Embryonic facial prominence (tissue), 1 donor: ENCODE data around the gene KLHDC4.
"Not testable (repeated sequence)": the region's sequence is repeated elsewhere in the genome, so short reads cannot be mapped to it uniquely, and the experiment has no call there.

Experiments
- DNase-seq: peaks from one replicate; pipeline ENCODE4 v3.0.0-alpha.2; 2016; ENCODE audit errors: extremely low spot score

Gene KLHDC4

DNA sequence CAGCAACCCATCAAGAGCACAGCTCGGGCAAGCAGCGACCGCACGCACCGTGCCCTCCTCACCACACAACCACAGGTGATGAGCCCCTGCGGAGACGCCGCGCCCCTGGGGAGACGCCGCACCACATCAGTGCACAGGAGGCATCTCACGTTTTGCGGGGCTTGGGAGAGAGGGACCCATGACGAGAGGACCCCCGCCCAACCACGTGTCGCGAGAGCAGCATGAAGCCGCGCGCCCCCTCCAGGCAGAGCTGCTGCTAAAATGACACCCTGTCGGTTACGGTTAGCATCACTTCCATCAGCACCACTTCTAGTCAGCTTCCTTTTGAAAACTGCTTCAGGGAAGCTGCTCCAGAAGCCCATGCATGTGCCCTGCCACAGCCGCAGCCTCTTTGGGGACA lies 45.3 kb downstream of the KLHDC4 start:
- DNase-seq, result no peak

DNA sequence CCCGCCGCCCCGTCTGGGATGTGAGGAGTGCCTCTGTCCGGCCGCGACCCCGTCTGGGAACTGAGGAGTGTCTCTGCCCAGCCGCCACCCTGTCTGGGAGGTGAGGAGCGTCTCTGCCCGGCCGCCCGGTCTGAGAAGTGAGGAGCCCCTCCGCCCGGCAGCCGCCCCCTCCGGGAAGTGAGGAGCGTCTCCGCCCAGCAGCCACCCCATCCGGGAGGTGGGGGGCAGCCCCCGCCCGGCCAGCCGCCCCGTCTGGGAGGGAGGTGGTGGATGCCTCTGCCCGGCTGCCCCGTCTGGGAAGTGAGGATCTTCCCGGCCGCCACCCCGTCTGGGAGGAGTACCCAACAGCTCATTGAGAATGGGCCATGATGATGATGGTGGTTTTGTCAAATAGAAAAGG lies 47.0 kb downstream of the KLHDC4 start:
- DNase-seq, result not testable (repeated sequence)

DNA sequence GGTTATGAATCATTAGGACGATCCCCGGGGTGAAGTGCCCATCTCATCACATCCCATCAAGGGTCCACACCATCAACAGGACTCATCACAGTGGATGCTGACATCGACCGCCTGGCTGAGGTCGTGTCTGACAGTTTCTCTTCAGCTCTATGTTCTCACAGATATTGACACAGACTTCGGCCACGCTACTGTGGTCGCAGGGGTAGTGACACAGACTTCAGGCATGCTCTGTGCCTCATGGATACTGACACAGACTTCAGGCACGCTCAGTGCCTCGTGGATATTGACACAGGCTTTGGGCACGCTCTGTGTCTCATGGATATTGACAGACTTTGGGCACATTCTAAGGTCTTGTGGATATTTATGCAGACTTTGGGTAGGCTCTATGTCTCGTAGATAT lies 50.1 kb downstream of the KLHDC4 start:
- DNase-seq, result no peak

DNA sequence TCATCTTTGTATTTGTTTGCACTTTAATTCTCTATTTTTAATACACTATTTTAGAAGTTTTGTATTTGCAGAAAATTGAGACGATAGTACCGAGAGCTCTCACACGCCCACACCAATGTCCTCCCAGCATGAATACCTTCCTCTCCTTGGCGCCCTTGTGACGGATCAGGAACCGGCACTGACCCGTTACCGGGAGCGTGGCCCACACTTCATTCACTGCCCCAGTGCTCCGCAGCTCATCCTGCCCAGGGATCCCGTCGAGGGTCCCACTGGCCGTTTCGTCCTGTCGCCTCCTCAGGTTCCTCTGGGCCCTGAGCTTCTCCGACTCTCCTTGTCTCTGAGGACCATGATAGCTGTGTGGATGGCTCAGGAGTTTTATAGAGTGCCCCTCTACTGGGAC lies 50.6 kb downstream of the KLHDC4 start:
- no peak for DNase-seq

DNA sequence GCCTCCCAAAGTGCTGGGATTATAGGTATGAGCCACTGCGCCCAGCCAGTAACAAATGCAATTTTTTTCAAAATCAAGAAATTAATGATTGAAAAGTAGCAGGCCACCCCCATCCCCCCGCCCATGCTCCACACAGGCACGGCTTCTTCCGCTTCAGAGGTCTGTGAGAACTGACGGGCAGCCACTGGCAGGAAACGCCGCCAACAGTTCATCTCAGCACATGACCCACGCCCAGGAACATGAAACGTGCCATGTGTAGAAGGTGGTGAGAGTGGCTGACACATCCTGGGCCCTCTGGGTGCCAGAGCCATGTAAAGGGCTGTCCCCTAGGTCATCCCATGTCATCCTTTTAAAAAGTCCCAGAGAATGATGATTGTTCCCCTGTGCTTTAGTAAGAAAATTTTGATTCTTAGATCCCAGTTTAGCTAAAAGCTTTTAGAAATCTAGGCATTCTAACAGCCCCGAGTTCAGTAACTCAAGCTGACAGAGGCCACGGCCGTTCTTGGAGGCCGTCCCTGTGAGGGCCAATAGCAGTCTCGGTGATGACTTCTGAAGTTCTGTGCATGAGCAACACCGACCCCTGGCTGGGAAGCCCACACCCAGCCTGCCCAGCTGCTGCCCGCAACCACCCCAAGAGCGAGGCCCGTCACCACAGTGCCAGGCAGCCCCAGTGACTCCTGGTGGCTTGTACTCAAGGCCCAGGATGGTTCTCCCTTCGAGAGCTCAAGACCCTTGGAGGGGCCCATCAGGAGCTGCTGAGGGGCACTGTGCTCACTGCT lies 52.1 kb downstream of the KLHDC4 start:
- DNase-seq, result no peak

DNA sequence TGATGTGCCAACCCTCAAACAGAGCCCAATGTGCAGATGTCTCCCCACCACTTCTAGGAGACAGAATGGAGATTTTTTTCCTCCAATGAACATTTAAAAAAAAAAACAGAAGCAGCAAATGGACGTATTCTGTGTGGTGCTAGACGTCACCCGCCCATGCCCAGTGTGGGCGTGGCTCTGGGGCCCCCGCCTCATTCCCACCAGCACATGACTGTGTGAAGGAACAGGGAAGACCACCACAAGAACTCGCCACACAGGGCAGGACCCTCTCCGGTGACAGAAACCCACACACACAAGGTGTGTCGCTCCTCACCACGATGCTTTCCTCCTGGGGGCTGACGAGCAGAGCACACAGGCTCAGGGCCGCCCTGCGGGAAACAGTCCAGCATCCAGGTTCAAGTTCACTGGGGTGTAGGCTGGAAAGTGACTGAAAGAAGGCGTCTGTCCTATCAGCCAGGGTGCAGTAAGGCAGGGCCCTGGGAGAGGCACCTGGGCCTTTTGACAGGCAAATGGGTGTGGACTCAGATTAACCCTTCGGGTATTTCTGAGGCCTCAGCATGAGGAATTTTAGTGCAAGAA lies 53.5 kb downstream of the KLHDC4 start:
- no peak for DNase-seq

DNA sequence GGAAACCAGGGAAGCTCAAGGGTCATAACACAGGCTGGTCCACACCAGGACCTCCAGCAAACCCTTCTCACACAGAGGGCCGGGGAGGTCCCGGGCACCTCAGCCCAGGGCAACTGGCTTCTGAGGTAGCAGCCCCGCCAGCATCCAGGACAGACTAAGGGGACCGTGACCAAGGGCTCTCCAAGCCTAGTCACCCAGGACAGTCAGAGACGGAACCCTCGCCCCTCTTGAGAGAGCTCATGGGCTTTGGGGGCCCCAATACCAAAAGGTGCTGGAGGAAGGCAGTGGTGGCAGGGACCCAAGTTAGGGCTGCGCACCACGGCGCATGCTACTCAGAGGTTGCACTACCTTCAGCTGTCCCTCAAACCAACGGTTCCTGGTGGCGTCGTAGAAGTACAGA lies 54.9 kb downstream of the KLHDC4 start:
- no peak for DNase-seq

DNA sequence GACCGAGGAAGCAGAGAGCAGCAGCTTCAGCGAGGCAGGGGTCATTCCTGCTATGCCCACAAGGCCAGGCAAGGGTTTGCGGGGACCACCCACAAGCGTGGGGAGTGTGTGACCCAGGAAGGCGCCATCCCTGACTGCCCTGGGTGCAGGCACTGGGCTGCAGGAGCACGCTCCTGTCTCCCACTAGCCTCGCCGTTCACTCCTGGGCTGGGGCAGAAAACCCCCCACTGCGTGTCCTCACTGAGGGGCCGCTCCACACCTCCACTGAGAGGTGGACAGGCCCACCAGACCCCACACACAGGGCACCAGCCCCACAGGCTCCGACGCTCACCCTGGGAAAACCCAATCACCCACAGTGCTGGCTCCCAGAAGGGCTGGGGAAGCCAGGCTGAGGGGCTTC lies 56.1 kb downstream of the KLHDC4 start:
- DNase-seq, result no peak

DNA sequence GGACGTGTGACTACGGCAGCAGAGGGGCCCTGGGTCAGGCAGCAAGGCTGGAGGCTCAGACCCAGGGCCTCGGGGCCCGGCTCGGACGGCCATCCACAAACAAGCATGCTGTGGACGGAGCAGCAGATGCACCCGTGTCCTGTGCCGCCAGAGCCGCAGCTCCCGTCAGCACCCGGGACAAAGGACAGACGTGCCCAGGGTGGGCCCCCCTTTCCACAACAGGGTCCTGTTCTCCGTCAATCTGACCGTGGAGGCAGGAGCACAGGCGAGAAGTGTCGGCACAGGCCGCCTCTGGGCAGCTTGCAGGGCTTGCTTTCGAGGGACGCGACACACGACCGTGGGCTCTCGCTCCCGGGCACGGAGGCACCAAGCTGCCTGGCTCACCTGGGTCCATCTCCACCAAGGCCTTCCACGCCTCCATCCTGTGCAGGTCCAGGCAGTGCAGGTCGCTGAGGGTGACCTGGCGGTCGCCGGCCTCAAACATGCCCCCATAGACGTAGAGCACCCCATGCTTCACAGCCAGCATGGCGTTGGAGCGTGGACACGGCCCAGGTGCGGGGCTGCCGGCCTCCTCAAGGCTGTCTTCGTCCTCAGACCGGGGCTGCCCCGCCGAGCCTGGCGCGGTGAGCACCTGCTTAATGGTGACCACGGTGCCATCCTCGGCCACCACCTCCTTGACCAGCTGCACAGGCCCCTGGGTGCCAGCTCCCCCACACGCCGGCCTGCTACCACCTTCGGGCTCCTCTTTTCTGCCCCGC lies 56.7 kb downstream of the KLHDC4 start:
- no peak for DNase-seq

DNA sequence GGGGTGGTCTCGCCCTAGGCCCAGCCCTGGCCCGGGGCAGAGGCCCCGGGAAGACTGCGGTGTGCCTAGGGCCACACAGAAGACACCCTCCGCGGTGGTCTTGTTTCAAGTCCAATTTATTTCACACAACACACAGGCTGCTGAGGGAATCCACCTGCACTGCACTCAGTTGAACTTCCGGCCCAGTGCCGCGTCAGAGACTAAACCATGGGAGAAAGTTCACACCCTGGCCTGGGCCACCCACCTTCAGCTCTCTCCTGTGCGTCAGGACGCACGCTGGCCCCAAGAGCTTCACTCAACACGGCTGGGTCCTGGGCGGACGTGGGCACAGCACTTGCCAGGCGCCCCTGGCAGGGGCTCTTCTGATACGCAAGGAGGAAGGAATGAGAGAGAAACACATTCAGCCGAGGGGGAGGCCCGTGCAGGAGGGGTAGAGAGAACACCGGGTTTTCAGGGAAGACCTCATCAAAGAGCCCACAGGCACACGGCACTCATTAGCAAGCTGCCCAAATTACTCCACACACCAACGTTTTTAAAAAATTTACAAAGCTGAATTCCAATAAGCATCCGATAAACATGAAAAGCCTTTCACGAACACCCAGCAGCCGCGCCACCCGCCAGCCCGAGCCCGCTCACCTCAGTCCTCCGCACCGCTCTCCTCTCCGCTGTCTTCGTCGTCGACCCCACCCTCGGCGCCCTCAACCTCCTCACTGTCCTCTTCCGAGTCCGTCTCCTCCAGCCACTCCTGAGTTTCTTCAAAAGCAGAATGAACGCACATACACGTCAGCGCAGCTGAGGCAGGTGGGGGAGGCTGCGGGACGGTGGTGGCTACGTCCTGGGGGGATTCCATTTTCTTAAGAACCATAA lies 57.8 kb downstream of the KLHDC4 start:
- no peak for DNase-seq

DNA sequence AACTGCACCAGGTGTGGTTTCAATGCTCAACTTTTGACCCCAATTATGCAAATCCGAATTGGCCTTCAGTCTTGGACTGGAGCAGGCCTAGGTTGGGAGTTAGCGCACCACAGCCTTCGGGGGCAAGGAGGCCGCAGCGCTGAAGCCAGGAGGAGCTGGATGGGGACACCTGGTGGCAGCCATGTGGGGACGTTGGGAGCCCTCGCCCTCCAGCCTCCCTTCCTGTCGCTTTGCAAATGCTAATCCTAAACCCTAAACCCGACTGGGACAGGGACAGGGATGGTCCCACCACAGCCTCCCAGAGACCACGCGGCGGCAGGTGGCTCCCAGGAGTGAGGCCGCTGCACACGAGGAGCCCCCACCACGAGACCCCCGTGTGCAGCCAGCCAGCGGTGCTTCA lies 58.7 kb downstream of the KLHDC4 start:
- DNase-seq, result no peak

DNA sequence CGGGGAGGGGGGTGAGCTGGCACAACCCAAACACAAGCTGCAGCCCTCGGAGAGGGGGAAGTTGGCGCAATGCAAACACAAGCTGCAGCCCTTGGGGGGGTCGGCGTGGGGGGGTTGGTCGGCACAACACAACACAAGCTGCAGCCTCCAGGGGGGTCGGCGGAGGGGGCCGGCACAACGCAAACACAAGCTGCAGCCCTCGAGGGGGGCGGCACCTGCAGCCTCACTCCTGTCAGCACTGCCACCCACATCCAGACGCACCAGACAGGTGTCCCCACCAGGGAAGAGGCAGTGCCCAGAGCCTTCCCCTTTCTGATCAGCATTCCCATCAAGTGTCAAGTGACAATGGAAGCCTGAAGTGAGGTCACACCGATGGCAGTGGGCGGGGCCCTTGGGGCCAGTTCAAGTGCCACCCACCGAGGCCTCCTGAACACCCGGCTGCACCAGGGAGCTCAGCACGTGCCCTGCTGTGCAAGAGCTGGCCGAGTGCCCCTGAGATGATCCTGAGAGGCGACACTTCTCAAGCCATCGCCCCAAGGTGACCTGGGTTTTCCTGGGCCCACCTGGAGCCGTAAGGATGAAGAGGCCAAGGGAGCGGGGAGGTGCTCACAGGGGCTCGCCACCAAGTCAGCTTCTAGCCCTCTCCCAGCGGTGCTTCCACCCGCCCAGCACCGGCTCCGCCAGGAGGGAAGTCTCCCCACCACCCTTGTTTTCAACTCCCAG lies 59.3 kb downstream of the KLHDC4 start:
- no peak for DNase-seq

DNA sequence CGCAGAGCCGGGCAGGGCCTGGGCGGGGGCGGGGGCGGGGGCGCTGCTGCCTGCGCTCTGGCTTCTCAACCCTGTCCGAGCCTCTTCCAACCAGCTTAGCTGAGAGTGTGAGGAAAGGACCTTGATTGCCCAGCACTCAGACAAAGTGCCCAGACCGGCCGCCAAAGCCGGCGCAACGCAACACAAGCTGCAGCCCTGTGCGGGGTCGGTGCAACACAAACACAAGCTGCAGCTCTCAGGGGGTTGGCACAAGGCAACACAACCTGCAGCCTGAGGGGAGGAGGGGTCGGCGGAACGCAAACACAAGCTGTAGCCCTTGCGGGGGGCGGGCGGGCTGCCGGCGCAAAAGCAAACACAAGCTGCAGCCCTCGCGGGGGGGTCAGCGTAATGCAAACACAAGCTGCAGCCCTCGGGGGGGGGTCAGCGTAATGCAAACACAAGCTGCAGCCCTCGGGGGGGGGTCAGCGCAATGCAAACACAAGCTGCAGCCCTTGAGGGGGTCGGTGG lies 60.0 kb downstream of the KLHDC4 start:
- no peak for DNase-seq

DNA sequence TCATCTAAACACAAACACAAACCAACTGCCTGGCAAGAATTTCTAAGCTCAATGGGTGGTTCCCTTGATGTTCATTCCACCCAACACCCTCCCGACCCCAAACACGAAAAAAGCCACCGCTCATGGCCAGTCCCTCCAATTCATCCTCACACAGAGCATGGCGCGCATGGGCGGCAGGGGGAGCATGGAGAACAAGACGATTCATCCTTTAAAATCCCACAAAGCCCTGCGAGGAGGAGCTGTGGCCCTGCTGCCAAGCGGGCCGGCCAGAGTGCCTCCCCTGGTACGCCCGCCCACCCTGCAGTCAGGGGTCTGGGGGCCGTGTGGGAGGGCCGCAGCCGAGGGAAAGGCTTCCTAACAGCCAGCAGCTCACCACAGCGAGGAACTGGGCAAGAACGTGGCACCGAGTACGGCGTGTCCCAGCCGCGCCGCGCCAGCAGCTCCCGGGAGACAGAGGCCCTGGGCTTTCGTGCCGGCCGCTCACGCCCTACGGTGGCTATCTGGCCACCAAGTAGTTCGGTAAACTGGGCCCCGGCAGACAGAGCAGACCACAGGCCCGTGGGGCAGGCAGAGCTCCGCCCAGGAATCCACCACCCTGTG lies 60.9 kb downstream of the KLHDC4 start:
- no peak for DNase-seq

DNA sequence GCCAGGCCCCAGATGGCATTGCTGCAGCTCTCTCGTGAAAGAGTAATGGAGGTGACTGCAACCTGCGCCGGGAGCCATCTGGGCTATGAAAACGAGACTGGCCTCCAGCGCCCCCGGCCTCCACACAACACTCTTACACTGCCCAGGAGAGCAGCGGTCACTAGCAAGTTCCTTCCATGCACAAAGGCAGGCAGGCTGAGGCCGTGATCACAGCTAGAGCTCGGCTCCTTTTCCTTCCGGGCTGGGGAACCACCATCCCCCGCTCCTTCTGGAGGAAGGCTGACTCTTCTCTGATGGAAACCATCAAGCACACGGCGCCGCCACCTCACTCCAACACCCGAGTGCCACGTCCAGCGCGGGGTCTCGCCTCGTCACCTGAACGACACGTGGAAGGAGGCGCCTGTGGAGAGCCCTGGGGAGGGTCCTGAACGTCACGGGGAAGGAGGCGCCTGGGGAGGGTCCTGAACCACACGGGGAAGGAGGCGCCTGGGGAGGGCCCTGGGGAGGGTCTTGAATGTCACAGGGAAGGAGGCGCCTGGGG lies 61.9 kb downstream of the KLHDC4 start:
- no peak for DNase-seq

DNA sequence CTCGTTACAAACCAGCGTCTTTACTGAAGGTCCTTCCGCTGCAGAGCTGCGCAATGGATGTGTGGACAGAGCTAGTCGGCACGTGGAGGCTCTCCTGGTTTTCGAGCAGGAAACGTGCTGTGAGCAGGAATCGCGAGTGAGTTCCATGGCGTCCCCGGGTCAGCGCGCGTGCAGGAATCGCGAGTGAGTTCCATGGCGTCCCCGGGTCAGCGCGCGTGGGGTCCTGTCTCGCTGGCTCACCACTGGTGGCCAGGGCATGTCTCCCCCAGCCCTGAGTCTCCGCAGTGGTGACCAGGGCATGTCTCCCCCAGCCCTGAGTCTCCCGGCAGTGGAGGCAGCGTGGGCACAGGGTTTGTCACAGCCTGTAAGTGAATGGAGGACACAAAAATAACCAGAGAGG lies 62.7 kb downstream of the KLHDC4 start:
- no peak for DNase-seq

DNA sequence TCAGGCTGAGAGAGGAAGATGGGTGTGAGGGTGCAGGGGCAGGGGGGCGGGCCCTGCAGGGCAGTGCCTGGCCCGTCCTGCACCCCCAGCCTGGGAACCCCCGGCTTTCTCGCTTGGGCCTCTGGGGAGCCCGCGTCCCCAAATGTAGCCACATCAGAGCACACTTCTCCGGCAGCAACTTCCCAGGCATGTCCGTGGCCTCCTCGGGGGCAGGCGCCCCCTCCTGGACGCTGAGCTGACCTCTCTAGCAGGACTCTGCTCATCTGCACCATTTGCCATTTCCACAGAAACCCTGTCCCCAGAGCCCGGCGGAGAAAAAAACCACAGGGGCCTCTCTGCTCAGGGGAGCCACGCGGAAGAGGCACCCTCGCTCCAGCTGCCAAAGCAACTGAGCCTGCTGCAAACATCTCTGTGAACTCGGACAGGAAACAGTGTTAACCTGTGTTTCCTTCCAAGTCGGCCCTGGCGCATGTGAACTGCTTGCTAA lies 63.4 kb downstream of the KLHDC4 start:
- no peak for DNase-seq

DNA sequence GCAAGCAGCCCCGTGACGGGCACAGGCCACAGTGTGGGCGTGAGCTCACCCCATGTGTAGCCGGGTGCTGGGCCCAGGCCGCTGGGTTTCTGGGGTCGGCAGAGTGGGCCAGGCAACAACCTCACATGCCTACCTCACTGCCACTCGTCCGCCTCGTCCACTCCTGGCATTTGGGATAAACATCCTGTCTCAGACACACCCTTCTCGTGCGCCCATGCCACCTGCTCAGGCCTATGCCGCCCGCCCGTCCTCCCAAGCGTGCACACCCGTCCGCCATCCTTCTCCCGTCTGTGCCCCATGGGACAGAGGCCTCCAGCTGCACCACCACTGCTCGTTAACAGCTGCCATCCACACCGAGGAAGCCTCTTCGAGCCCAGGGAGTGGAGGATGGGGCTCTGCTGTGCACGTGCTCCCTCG lies 64.3 kb downstream of the KLHDC4 start:
- DNase-seq, result no peak

DNA sequence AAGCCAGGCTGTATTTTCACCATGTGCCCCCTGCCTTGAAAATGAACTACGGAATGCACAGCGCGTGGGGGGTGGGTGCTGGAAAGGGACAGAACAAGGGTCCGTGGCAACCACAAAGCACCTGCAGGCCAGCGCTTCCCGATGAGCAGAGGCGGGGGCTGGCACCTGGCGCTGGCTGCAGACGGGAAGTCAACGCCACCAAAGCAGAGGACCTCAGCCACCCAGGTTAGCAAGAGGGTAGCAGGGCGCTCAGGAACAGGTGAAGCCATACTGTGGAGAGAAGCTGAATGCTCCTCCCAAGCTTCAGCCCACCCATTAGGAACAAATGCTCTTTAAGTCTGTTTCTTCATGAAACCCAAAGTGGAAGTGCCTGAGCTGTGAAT lies 64.7 kb downstream of the KLHDC4 start:
- no peak for DNase-seq

DNA sequence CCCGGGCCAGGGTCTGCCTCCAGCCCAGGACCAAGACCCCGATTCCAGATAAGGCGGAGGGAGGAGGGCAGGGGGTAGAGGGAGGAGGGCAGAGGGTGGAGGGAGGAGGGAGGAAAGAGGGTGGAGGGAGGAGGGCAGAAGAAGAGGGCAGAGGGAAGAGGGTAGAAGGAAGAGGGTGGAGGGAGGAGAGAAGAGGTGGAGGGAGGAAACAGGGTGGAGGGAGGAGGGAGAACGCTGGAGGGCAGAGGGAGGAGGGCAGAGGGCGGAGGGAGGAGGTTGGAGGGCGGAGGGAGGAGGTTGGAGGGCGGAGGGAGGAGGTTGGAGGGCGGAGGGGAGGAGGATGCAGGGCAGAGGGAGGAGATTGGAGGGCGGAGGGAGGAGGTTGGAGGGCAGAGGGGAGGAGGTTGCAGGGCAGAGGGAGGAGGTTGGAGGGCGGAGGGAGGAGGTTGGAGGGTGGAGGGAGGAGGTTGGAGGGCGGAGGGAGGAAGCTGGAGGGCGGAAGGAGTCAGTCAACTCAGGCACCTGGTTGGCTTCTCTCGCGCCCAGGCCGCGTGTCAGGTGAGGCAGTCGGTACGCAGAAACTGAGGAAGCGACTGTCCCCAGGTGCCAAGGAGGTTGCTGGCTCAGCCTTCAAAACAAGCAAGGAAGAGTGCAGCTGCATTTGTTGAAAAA lies 65.2 kb downstream of the KLHDC4 start:
- no peak for DNase-seq
